Adrenal gland (tissue), 5 donors: Measurements from ENCODE around the gene DVL3.
"Not testable (repeated sequence)": the region's sequence is repeated elsewhere in the genome, so short reads cannot be mapped to it uniquely, and the experiment has no call there.

Experiments used
- POLR2A ChIP-seq, 2 donors: fragments of 450-650 bp; IDR thresholded peaks; one replicate each; pipeline ENCODE4 v1.6.1; 2017; ENCODE audit warnings: antibody characterized with exemption in 2 of 2, mild to moderate bottlenecking in 2 of 2, moderate library complexity in 1 of 2
- TF ChIP-seq, protein P1 (sequence below), 6 experiments: fragments of 450-650 bp in 4 of 6; fragments of 200-600 bp in 2 of 6; sonication (generic) in 1 of 6; IDR thresholded peaks; 1 replicate in 5 of 6; 2 replicates in 1 of 6; pipeline versions ENCODE4 v1.5.1 to v1.8.0; 2016 to 2021; ENCODE audit warnings: antibody characterized with exemption in 6 of 6, mild to moderate bottlenecking in 2 of 6, moderate library complexity in 1 of 6
- donor health status: DM: no; HTN: no; CAD: no.

GRCh38 chr3:184162571-184163070 lies 7.4 kb downstream of the DVL3 start:
- TF ChIP-seq, protein P1, sequence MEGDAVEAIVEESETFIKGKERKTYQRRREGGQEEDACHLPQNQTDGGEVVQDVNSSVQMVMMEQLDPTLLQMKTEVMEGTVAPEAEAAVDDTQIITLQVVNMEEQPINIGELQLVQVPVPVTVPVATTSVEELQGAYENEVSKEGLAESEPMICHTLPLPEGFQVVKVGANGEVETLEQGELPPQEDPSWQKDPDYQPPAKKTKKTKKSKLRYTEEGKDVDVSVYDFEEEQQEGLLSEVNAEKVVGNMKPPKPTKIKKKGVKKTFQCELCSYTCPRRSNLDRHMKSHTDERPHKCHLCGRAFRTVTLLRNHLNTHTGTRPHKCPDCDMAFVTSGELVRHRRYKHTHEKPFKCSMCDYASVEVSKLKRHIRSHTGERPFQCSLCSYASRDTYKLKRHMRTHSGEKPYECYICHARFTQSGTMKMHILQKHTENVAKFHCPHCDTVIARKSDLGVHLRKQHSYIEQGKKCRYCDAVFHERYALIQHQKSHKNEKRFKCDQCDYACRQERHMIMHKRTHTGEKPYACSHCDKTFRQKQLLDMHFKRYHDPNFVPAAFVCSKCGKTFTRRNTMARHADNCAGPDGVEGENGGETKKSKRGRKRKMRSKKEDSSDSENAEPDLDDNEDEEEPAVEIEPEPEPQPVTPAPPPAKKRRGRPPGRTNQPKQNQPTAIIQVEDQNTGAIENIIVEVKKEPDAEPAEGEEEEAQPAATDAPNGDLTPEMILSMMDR (IDR thresholded peaks at IDR 0.05): not testable (repeated sequence)
- not testable (repeated sequence) for TF ChIP-seq POLR2A (IDR thresholded peaks at IDR 0.05)
